HG02938 (cell line): ENCODE data around the gene NDOR1.
"Not testable (repeated sequence)": the region's sequence is repeated elsewhere in the genome, so short reads cannot be mapped to it uniquely, and the experiment has no call there.

Source experiments
- ATAC-seq: cut with Tn5 transposase; IDR thresholded peaks from one replicate; pipeline ENCODE4 v1.9.1; 2021; ENCODE audit warnings: mild to moderate bottlenecking, moderate library complexity; ENCODE audit not compliant: unreplicated experiment

NDOR1 gene

DNA sequence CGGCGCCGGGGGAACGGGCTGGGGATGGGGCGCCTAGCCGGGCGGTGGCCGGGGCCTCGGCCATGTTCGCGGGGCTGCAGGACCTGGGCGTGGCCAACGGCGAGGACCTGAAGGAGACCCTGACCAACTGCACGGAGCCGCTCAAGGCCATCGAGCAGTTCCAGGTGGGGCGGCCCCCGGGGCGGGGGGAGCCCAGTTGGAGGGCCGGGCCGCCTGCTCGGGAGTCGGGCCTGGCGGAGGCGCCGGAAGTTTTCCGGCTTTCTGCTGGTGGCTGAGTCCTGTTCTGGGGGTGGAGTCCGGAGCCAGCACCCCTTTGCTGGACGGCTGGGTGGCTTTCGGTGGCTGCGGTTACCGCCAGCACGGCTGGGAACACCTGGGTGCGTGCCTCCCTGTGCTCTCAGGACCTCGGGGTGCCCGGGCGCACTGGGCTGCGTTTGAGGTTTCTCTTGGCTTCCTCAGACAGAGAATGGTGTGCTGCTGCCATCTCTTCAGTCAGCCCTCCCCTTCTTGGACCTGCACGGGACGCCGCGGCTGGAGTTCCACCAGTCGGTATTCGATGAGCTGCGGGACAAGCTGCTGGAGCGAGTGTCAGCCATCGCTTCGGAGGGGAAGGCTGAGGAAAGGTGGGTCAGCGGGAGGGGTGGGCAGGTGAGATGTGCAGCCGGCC is 50.1 kb downstream of the NDOR1 start:
- peak; percentile 35 for ATAC-seq

DNA sequence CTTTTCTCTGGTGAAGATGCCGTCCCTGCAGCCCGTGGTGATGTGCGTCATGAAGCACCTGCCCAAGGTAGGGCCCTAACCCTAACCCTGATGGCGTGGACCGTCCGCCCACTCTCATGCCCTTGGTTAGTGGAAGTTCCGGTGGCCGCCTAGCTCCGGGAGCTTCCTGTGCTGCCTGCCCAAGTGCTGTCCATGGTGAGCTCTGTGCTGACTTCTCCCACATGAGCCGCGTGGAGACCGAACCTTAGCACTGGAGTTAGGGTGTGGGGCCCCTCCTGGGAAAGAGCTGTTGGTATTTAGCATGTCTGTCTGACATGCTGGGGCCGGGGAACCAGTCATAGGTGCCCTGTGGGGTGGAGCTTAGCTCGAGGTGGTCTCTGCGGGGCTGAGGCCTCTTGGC is 50.9 kb downstream of the NDOR1 start:
- no peak for ATAC-seq

- no peak for ATAC-seq
These were observed 51.4 kb downstream of the NDOR1 start for GRCh38 chr9:137256856-137257255.

- ATAC-seq: not testable (repeated sequence)
These were observed 56.8 kb downstream of the NDOR1 start for GRCh38 chr9:137262173-137262908.

GRCh38 chr9:137262909-137263285 is 57.4 kb downstream of the NDOR1 start:
- ATAC-seq: no peak

- ATAC-seq: no peak
These were observed 58.0 kb downstream of the NDOR1 start for GRCh38 chr9:137263506-137263905.

- ATAC-seq: no peak
These were observed 58.6 kb downstream of the NDOR1 start for GRCh38 chr9:137264067-137264466.

DNA sequence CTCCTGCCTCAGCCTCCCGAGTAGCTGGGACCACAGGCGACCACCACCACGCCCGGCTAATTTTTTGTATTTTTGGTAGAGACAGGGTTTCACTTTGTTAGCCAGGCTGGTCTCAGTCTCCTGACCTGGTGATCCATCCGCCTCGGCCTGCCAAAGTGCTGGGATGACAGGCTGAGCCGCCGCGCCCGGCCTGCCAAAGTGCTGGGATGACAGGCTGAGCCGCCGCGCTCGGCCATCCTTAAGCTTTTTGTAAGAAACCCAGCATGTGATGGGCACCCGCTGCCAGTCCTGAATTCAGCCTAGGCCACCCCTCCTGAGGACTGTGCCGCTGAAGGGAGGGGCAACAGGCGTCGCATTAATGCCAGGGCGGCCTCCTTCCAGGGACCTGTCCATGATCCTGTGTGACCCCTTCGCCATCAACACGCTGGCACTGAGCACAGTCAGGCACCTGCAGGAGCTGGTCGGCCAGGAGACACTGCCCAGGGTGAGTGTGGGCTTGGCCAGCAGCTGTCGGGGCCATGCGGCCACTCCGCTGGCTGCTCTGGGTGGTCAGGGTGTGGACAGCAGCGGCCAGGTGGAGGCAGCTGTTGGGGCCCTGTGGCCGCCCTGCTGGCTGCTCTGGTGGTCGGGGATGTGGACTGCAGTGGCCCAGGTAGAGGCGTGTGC is 60.1 kb downstream of the NDOR1 start:
- ATAC-seq: no peak

DNA sequence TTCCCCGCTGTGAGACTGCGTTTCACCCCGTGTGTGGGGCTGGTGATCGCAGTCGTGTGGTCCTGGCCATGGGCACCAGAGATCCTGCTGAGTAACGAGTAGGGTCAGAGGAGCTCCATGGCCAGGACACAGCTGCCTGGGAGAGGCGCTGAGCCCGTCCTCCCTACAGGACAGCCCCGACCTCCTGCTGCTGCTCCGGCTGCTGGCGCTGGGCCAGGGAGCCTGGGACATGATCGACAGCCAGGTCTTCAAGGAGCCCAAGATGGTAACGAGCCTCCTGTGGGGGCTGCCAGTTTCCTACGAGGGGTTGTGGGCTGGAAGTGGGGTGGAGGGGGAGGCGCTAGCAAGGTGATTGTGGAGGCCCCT is 60.6 kb downstream of the NDOR1 start:
- ATAC-seq: no peak
